Measurements from ENCODE around the gene MCEMP1. TPM values are rescaled to one million over a fixed set of nuclear protein-coding genes. Genes with fewer than 3 reads are reported as not detected.

The MCEMP1 gene
- polyA plus RNA-seq, 1 experiment: not detected

- Histone ChIP-seq H3K9me3 (ENCODE audit: control insufficient read depth, insufficient read depth, low read length) (peaks cover 6% of the 10 kb centered on the region; the same call in 1 of the 2 replicates), H3K4me3 (ENCODE audit: low read depth, low read length) (peak within 1 kb of the TSS; percentile 32), H3K27ac (ENCODE audit: low read depth, low read length) (no peak within 1 kb of the TSS), H3K27me3 (ENCODE audit: control insufficient read depth, insufficient read depth, low read length) (peaks cover 6% of the 10 kb centered on the region)
- no peak for DNase-seq (ENCODE audit: low read depth, low spot score)
- ChIA-PET CTCF (no interaction called here), POLR2A (no interaction called here)
- TF ChIP-seq CTCF (IDR thresholded peaks at IDR 0.05; ENCODE audit: low read depth, low read length): no peak
Measured at GRCh38 chr19:7636691-7637373, 40.1 kb upstream of the MCEMP1 start, which contains the start of gene STXBP2. TSS of gene STXBP2 (plus strand) at chr19:7637110. CDS start at chr19:7637150, 40 bp downstream.

GRCh38 chr19:7637374-7638256 lies 39.3 kb upstream of the MCEMP1 start:
- POLR2A ChIA-PET: interaction anchor here (1.0 kb wide), 1 partner anchor 8 kb away, joined by 3 read pairs; the partner anchor contains the start of genes PET100 and XAB2
- H3K4me3 ChIP-seq (ENCODE audit: low read depth, low read length): peak overlapping the region; percentile 32

GRCh38 chr19:7638802-7639465 lies 38.0 kb upstream of the MCEMP1 start:
- DNase-seq (ENCODE audit: low read depth, low spot score): no peak
- no peak for TF ChIP-seq CTCF (IDR thresholded peaks at IDR 0.05; ENCODE audit: low read depth, low read length)
- Histone ChIP-seq H3K27me3 (ENCODE audit: control insufficient read depth, insufficient read depth, low read length) (peaks cover 6% of the 10 kb centered on the region), H3K27ac (ENCODE audit: low read depth, low read length) (no peak overlapping the region), H3K4me3 (ENCODE audit: low read depth, low read length) (no peak overlapping the region), H3K9me3 (ENCODE audit: control insufficient read depth, insufficient read depth, low read length) (peaks cover 11% of the 10 kb centered on the region; the same call in 1 of the 2 replicates)
- POLR2A ChIA-PET: interaction anchor here (0.6 to 1.0 kb wide), 2 partner anchors 9 to 518 kb away, joined by 3 to 6 read pairs; partner anchors contain the start of genes PET100 and XAB2
- CTCF ChIA-PET: interaction anchor here (0.8 kb wide), 1 partner anchor 13 kb away, joined by 3 read pairs; no protein-coding TSS in a partner anchor

More at GRCh38 chr19:7637374-7638256, 39.3 kb upstream of the MCEMP1 start:
- Histone ChIP-seq H3K27me3 (ENCODE audit: control insufficient read depth, insufficient read depth, low read length) (peaks cover 6% of the 10 kb centered on the region), H3K9me3 (ENCODE audit: control insufficient read depth, insufficient read depth, low read length) (peaks cover 6% of the 10 kb centered on the region; the same call in 1 of the 2 replicates), H3K27ac (ENCODE audit: low read depth, low read length) (no peak overlapping the region)
- TF ChIP-seq CTCF (IDR thresholded peaks at IDR 0.05; ENCODE audit: low read depth, low read length): no peak
- DNase-seq (ENCODE audit: low read depth, low spot score): no peak
- CTCF ChIA-PET: interaction anchor here (1.2 kb wide), 1 partner anchor 43 kb away, joined by 3 read pairs; the partner anchor contains the start of gene TRAPPC5

- TF ChIP-seq CTCF (IDR thresholded peaks at IDR 0.05; ENCODE audit: low read depth, low read length): no peak
- ChIA-PET CTCF (no interaction called here), POLR2A (no interaction called here)
- peaks cover 6% of the 10 kb centered on the region for H3K27me3 ChIP-seq (ENCODE audit: control insufficient read depth, insufficient read depth, low read length)
- peaks cover 19% of the 10 kb centered on the region; the same call in 1 of the 2 replicates for H3K9me3 ChIP-seq (ENCODE audit: control insufficient read depth, insufficient read depth, low read length)
- H3K4me3 ChIP-seq (ENCODE audit: low read depth, low read length): no peak overlapping the region
- no peak for DNase-seq (ENCODE audit: low read depth, low spot score)
- no peak overlapping the region for H3K27ac ChIP-seq (ENCODE audit: low read depth, low read length)
Measured at GRCh38 chr19:7639863-7640348, 37.0 kb upstream of the MCEMP1 start.

Measured in AG04450 (cell line).